Upper lobe of left lung (tissue), 4 donors: ENCODE measurements around the gene CCDC3.

Source experiments
- POLR2AphosphoS5 ChIP-seq, 2 donors: sonication (generic); formaldehyde crosslinking; IDR thresholded peaks; one replicate each; pipeline ENCODE4 v1.5.1; 2017; ENCODE audit warnings: antibody characterized with exemption in 2 of 2
- TF ChIP-seq, protein P1 (sequence below), 6 experiments: fragments of 450-650 bp in 4 of 6; fragments of 200-600 bp in 2 of 6; sonication (generic) in 2 of 6; IDR thresholded peaks; one replicate each; pipeline ENCODE4 v1.5.1; 2016 to 2019; ENCODE audit warnings: antibody characterized with exemption in 6 of 6

- TF ChIP-seq POLR2AphosphoS5 (IDR thresholded peaks at IDR 0.05), result no peak
- TF ChIP-seq, protein P1, sequence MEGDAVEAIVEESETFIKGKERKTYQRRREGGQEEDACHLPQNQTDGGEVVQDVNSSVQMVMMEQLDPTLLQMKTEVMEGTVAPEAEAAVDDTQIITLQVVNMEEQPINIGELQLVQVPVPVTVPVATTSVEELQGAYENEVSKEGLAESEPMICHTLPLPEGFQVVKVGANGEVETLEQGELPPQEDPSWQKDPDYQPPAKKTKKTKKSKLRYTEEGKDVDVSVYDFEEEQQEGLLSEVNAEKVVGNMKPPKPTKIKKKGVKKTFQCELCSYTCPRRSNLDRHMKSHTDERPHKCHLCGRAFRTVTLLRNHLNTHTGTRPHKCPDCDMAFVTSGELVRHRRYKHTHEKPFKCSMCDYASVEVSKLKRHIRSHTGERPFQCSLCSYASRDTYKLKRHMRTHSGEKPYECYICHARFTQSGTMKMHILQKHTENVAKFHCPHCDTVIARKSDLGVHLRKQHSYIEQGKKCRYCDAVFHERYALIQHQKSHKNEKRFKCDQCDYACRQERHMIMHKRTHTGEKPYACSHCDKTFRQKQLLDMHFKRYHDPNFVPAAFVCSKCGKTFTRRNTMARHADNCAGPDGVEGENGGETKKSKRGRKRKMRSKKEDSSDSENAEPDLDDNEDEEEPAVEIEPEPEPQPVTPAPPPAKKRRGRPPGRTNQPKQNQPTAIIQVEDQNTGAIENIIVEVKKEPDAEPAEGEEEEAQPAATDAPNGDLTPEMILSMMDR (IDR thresholded peaks at IDR 0.05), result no peak
These were observed 63.2 kb downstream of the CCDC3 start for GRCh38 chr10:12938271-12938670.
